ENCODE measurements around the gene KLRK1.
"Not testable (repeated sequence)": the region's sequence is repeated elsewhere in the genome, so short reads cannot be mapped to it uniquely, and the experiment has no call there.

The KLRK1 gene

DNA sequence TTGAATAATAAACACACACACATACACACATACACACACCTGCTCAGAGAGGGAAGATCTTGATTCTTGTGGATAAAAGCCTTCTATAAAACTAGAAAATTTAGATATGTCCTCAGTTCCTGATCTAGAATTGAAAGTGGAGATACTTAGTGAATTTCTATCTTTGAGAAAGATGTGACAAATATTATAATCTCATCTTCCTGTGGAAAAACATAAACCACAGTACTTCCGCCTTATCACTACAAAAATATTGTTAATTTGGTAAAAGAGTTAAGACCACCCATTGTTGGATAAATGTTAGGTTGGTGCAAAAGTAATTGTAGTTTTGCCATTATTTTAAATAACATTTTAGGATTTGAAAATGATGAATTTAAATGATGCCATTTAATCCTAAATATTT lies at the start of gene KLRK1:
KLRK1 (minus strand) TSS at position 138 of the 400 bp plus-strand sequence. CDS start 1,231 bp downstream, outside the sequence.
- no peaks in the 10 kb centered on the region for H3K9me3 ChIP-seq (ENCODE audit: control insufficient read depth, insufficient read depth, low read depth, low read length)
- peaks cover 22% of the 10 kb centered on the region for H3K4me1 ChIP-seq (ENCODE audit: control insufficient read depth, insufficient read depth, low read length)
- TF ChIP-seq, protein P1, sequence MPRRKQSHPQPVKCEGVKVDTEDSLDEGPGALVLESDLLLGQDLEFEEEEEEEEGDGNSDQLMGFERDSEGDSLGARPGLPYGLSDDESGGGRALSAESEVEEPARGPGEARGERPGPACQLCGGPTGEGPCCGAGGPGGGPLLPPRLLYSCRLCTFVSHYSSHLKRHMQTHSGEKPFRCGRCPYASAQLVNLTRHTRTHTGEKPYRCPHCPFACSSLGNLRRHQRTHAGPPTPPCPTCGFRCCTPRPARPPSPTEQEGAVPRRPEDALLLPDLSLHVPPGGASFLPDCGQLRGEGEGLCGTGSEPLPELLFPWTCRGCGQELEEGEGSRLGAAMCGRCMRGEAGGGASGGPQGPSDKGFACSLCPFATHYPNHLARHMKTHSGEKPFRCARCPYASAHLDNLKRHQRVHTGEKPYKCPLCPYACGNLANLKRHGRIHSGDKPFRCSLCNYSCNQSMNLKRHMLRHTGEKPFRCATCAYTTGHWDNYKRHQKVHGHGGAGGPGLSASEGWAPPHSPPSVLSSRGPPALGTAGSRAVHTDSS (tag by site-specific recombination; IDR thresholded peaks at IDR 0.05), result no peak
- no peak for TF ChIP-seq ZBTB21 (tag by site-specific recombination; IDR thresholded peaks at IDR 0.05)
- no peaks in the 10 kb centered on the region for H3K36me3 ChIP-seq (ENCODE audit: control insufficient read depth in 2 of 2, insufficient read depth in 1 of 2, low read length in 2 of 2)
- ChIA-PET POLR2A (no interaction called here), CTCF (interaction anchor here (0.7 to 0.8 kb wide), 2 partner anchors 24 to 99 kb away, joined by 3 read pairs; no protein-coding TSS in a partner anchor)
- H3K27ac ChIP-seq (ENCODE audit: extremely low read depth, low read depth, low read length), result no peak within 1 kb of the TSS
- no peak within 1 kb of the TSS for H3K4me3 ChIP-seq (ENCODE audit: low read depth, low read length)

DNA sequence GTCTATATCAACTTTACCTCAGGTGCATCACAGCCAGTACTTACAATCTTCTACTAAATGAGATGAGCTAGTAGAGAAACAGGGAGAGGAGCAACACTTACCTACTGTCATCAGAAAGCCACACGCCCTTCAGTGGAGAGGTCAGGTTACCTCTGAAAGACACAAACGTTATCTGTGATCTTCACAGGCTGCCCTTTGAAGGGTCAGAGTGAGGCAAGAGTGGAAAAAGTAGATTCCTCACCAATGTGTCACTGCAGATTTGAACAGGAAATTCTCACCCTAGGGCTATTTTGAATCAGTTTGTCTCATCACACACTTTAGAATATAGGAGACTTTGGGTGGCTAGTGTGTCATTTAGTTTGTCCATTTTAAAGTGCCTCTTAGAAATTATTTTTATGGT lies 47.8 kb upstream of the KLRK1 start:
- CTCF ChIA-PET; H3K4me3 ChIP-seq (ENCODE audit: low read depth, low read length); H3K27ac ChIP-seq (ENCODE audit: extremely low read depth, low read depth, low read length); POLR2A ChIA-PET; H3K36me3 ChIP-seq (ENCODE audit: control insufficient read depth in 2 of 2, insufficient read depth in 1 of 2, low read length in 2 of 2); H3K4me1 ChIP-seq (ENCODE audit: control insufficient read depth, insufficient read depth, low read length); H3K9me3 ChIP-seq (ENCODE audit: control insufficient read depth, insufficient read depth, low read depth, low read length): not testable (repeated sequence)

- CTCF ChIA-PET; H3K9me3 ChIP-seq (ENCODE audit: control insufficient read depth, insufficient read depth, low read depth, low read length); H3K36me3 ChIP-seq (ENCODE audit: control insufficient read depth in 2 of 2, insufficient read depth in 1 of 2, low read length in 2 of 2); H3K4me3 ChIP-seq (ENCODE audit: low read depth, low read length); POLR2A ChIA-PET; H3K4me1 ChIP-seq (ENCODE audit: control insufficient read depth, insufficient read depth, low read length); H3K27ac ChIP-seq (ENCODE audit: extremely low read depth, low read depth, low read length): not testable (repeated sequence)
- TF ChIP-seq ZNF335 (tag by site-specific recombination; conservative IDR thresholded peaks at IDR 0.05) (0 out of 2 replicates have a peak, but pooled peaks have one; percentile 3), ZBTB48 (tag by site-specific recombination; IDR thresholded peaks at IDR 0.05) (0 out of 2 replicates have a peak, but pooled peaks have one; percentile 34)
Measured at GRCh38 chr12:10435816-10436215, 46.0 kb upstream of the KLRK1 start, which contains the start of gene KLRC2. KLRC2 (minus strand) TSS chr12:10436010; CDS start chr12:10435986, 24 bp downstream.

DNA sequence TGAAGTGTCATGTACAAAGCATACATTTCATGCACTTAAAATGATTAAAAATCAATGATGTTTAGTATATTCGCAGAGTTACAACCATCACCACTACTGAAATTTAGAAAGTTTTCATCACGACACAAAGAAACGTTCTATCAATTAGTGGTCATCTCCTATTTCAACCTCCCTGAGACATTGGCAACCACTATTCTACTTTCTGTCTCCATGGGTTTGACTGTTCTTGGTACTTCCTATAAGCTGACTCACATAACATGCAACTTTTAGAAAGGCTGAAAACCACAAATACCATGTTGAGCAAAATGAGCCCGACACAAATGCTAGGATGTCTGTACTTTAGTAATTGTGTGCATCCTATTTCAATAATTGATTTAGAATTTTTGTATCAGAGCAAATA lies 40.8 kb upstream of the KLRK1 start:
- H3K4me3 ChIP-seq (ENCODE audit: low read depth, low read length); H3K4me1 ChIP-seq (ENCODE audit: control insufficient read depth, insufficient read depth, low read length); H3K36me3 ChIP-seq (ENCODE audit: control insufficient read depth in 2 of 2, insufficient read depth in 1 of 2, low read length in 2 of 2); POLR2A ChIA-PET; H3K9me3 ChIP-seq (ENCODE audit: control insufficient read depth, insufficient read depth, low read depth, low read length); H3K27ac ChIP-seq (ENCODE audit: extremely low read depth, low read depth, low read length): not testable (repeated sequence)
- CTCF ChIA-PET, result interaction anchor here (0.7 kb wide), 1 partner anchor 113 kb away, joined by 4 read pairs; no protein-coding TSS in a partner anchor

DNA sequence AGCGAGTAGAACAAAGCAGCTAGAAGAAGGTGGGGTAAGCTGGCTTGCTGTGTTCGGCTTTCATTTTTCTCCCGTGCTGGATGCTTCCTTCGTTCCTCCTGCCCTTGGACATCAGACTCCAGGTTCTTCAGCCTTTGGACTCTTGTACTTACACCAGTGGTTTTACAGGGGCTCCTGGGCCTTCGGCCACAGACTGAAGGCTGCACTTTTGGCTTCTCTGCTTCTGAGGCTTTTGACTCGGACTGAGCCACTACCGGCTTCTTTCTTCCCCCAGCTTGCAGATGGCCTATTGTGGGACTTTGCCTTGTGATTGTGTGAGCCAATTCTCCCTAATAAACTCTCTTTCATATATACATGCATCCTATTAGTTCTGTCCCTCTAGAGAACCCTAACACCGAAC lies 36.1 kb upstream of the KLRK1 start:
- H3K4me3 ChIP-seq (ENCODE audit: low read depth, low read length); POLR2A ChIA-PET; H3K27ac ChIP-seq (ENCODE audit: extremely low read depth, low read depth, low read length); H3K36me3 ChIP-seq (ENCODE audit: control insufficient read depth in 2 of 2, insufficient read depth in 1 of 2, low read length in 2 of 2); H3K9me3 ChIP-seq (ENCODE audit: control insufficient read depth, insufficient read depth, low read depth, low read length); CTCF ChIA-PET; H3K4me1 ChIP-seq (ENCODE audit: control insufficient read depth, insufficient read depth, low read length): not testable (repeated sequence)

GRCh38 chr12:10424260-10424899 lies 34.5 kb upstream of the KLRK1 start:
- POLR2A ChIA-PET; H3K4me1 ChIP-seq (ENCODE audit: control insufficient read depth, insufficient read depth, low read length); H3K9me3 ChIP-seq (ENCODE audit: control insufficient read depth, insufficient read depth, low read depth, low read length); CTCF ChIA-PET; H3K36me3 ChIP-seq (ENCODE audit: control insufficient read depth in 2 of 2, insufficient read depth in 1 of 2, low read length in 2 of 2); H3K4me3 ChIP-seq (ENCODE audit: low read depth, low read length); H3K27ac ChIP-seq (ENCODE audit: extremely low read depth, low read depth, low read length): not testable (repeated sequence)

- POLR2A ChIA-PET; H3K4me1 ChIP-seq (ENCODE audit: control insufficient read depth, insufficient read depth, low read length); CTCF ChIA-PET; H3K36me3 ChIP-seq (ENCODE audit: control insufficient read depth in 2 of 2, insufficient read depth in 1 of 2, low read length in 2 of 2); H3K9me3 ChIP-seq (ENCODE audit: control insufficient read depth, insufficient read depth, low read depth, low read length); H3K4me3 ChIP-seq (ENCODE audit: low read depth, low read length); H3K27ac ChIP-seq (ENCODE audit: extremely low read depth, low read depth, low read length): not testable (repeated sequence)
Measured at GRCh38 chr12:10422159-10422558, 32.3 kb upstream of the KLRK1 start.

DNA sequence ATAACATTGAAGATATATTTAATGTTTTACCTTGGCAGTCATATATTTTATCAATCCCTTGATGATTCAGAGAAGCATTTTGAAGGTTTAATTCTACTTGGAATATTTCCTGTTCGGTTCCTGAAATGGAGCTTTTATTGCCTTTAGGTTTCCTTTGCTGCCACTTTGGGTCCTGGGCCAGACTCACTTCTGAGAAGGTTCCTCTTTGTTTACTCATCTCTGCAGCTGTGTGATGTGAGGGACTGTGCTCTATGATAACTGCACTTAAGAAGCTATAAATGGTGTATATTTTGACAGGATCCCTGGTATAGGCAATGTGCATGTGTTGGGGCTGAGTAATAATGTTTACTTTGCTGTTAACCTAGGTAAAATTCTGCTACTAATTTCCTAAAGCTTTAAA lies 30.5 kb upstream of the KLRK1 start, which contains the start of gene KLRC3:
KLRC3 (minus strand) TSS at position 262 of the 400 bp plus-strand sequence; CDS start at position 217, 45 bp downstream.
- CTCF ChIA-PET; H3K4me3 ChIP-seq (ENCODE audit: low read depth, low read length); H3K9me3 ChIP-seq (ENCODE audit: control insufficient read depth, insufficient read depth, low read depth, low read length); H3K27ac ChIP-seq (ENCODE audit: extremely low read depth, low read depth, low read length); H3K4me1 ChIP-seq (ENCODE audit: control insufficient read depth, insufficient read depth, low read length); H3K36me3 ChIP-seq (ENCODE audit: control insufficient read depth in 2 of 2, insufficient read depth in 1 of 2, low read length in 2 of 2): not testable (repeated sequence)
- POLR2A ChIA-PET, result interaction anchor here (0.8 kb wide), 1 partner anchor 206 kb away, joined by 3 read pairs; no protein-coding TSS in a partner anchor

Data from HEK293 (cell line).